ENCODE measurements around the gene GFER. TPM values are rescaled to one million over a fixed set of nuclear protein-coding genes. Genes with fewer than 3 reads are reported as not detected.
A peak's percentile ranks its signal among the peaks of the same experiment; 100 is the strongest.

Gene GFER
- total and polyA plus RNA-seq, 9 of the 15 experiments (the other 6 are each of a cell fraction or from before 2014, with no cell fraction given) = 4.3 to 53.7 (median 19.8) TPM

DNA sequence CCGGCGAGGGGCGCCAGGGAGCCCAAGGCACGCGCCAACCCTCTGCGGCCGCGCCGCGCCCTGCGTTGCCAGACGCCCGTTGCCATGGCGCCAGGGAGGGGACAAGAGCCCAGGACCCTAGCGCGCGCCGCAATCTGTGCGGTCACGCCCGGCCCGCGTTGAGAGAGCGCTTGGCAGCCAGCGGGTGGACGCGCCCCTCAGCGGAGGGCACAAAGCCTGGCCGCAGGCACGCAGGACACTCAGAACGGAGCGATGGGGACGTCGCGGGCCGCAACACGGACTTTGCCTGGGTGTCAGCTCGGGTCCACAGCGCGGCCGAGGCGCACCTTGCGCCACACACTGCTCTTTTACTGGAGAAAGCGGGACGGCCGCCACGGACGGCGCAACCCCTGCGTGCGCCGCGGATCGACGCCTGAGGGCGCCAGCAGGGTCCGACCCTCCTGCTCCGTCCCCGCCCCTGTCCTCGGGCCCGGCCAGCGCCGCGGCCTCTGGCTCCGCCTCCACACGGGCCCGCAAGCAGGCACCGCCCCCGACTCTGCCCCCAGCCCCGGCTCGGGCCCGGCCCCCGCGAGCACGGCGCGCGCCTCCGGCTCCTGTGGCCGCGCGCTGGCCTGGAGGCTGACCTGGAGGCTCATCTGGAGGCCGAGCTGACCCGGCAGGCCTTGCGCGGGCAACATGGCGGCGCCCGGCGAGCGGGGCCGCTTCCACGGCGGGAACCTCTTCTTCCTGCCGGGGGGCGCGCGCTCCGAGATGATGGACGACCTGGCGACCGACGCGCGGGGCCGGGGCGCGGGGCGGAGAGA is at the start of gene GFER (continued):
- TF ChIP-seq CREB1 (IDR thresholded peaks at IDR 0.05) = no peak
- TF ChIP-seq CREB1 (CRISPR knock-in tag; IDR thresholded peaks at IDR 0.05) = peak; percentile 64; the same call in 1 of the 2 replicates
- TF ChIP-seq ZKSCAN3 (CRISPR knock-in tag; IDR thresholded peaks at IDR 0.05) = no peak
- TF ChIP-seq, protein P1, sequence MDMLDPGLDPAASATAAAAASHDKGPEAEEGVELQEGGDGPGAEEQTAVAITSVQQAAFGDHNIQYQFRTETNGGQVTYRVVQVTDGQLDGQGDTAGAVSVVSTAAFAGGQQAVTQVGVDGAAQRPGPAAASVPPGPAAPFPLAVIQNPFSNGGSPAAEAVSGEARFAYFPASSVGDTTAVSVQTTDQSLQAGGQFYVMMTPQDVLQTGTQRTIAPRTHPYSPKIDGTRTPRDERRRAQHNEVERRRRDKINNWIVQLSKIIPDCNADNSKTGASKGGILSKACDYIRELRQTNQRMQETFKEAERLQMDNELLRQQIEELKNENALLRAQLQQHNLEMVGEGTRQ (CRISPR knock-in tag; IDR thresholded peaks at IDR 0.05) = no peak
- TF ChIP-seq, protein P2, sequence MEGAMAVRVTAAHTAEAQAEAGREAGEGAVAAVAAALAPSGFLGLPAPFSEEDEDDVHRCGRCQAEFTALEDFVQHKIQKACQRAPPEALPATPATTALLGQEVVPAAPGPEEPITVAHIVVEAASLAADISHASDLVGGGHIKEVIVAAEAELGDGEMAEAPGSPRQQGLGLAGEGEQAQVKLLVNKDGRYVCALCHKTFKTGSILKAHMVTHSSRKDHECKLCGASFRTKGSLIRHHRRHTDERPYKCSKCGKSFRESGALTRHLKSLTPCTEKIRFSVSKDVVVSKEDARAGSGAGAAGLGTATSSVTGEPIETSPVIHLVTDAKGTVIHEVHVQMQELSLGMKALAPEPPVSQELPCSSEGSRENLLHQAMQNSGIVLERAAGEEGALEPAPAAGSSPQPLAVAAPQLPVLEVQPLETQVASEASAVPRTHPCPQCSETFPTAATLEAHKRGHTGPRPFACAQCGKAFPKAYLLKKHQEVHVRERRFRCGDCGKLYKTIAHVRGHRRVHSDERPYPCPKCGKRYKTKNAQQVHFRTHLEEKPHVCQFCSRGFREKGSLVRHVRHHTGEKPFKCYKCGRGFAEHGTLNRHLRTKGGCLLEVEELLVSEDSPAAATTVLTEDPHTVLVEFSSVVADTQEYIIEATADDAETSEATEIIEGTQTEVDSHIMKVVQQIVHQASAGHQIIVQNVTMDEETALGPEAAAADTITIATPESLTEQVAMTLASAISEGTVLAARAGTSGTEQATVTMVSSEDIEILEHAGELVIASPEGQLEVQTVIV (CRISPR knock-in tag; IDR thresholded peaks at IDR 0.05; ENCODE audit: borderline replicate concordance) = no peak
- no peak for TF ChIP-seq SRSF7 (optimal IDR thresholded peaks at IDR 0.05; ENCODE audit: low read depth, low read length)
- TF ChIP-seq GATAD2B (IDR thresholded peaks at IDR 0.05; ENCODE audit: borderline replicate concordance) = peak; percentile 88
- no peak for TF ChIP-seq ZNF311 (CRISPR knock-in tag; IDR thresholded peaks at IDR 0.05)
- TF ChIP-seq EGR1 (conservative IDR thresholded peaks at IDR 0.05) = no peak
- TF ChIP-seq, protein P3, sequence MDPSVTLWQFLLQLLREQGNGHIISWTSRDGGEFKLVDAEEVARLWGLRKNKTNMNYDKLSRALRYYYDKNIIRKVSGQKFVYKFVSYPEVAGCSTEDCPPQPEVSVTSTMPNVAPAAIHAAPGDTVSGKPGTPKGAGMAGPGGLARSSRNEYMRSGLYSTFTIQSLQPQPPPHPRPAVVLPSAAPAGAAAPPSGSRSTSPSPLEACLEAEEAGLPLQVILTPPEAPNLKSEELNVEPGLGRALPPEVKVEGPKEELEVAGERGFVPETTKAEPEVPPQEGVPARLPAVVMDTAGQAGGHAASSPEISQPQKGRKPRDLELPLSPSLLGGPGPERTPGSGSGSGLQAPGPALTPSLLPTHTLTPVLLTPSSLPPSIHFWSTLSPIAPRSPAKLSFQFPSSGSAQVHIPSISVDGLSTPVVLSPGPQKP (CRISPR knock-in tag; IDR thresholded peaks at IDR 0.05) = no peak
- TF ChIP-seq RFX1 (IDR thresholded peaks at IDR 0.05) = peak; percentile 91
- no peak for TF ChIP-seq DPF2 (IDR thresholded peaks at IDR 0.05)
- TF ChIP-seq SMC3 (conservative IDR thresholded peaks at IDR 0.05; ENCODE audit: insufficient read depth, low read depth, low read length) = no peak
- TF ChIP-seq, protein P4, sequence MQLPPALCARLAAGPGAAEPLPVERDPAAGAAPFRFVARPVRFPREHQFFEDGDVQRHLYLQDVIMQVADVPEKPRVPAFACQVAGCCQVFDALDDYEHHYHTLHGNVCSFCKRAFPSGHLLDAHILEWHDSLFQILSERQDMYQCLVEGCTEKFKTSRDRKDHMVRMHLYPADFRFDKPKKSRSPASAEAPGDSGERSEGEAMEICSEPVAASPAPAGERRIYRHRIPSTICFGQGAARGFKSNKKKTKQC (CRISPR knock-in tag; IDR thresholded peaks at IDR 0.05) = no peak; the same call in none of the 2 replicates
- peak; percentile 82 for TF ChIP-seq ZNF143 (CRISPR knock-in tag; IDR thresholded peaks at IDR 0.05)
- no peak for TF ChIP-seq ZFP30 (CRISPR knock-in tag; IDR thresholded peaks at IDR 0.05; ENCODE audit: borderline replicate concordance)
- TF ChIP-seq, protein P5, sequence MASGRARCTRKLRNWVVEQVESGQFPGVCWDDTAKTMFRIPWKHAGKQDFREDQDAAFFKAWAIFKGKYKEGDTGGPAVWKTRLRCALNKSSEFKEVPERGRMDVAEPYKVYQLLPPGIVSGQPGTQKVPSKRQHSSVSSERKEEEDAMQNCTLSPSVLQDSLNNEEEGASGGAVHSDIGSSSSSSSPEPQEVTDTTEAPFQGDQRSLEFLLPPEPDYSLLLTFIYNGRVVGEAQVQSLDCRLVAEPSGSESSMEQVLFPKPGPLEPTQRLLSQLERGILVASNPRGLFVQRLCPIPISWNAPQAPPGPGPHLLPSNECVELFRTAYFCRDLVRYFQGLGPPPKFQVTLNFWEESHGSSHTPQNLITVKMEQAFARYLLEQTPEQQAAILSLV (tag; IDR thresholded peaks at IDR 0.05) = no peak
- TF ChIP-seq TARDBP (IDR thresholded peaks at IDR 0.05) = no peak; the same call in none of the 2 replicates
- TF ChIP-seq NCOA2 (IDR thresholded peaks at IDR 0.05; ENCODE audit: partially characterized antibody in 2 of 2) = no peak
- TF ChIP-seq ZNF239 (CRISPR knock-in tag; IDR thresholded peaks at IDR 0.05) = peak; percentile 34; the same call in 1 of the 2 replicates
- peak; percentile 79; the same call in 1 of the 2 replicates for TF ChIP-seq ZNF583 (CRISPR knock-in tag; IDR thresholded peaks at IDR 0.05)
- TF ChIP-seq TFAM (CRISPR knock-in tag; conservative IDR thresholded peaks at IDR 0.05) = no peak
- peak; percentile 93 for TF ChIP-seq HNRNPLL (IDR thresholded peaks at IDR 0.05; ENCODE audit: low read depth, low read length, poor library complexity, severe bottlenecking)
- TF ChIP-seq COPS2 (conservative IDR thresholded peaks at IDR 0.05) = no peak
